ENCODE results near the gene PDE7B.

The PDE7B gene

DNA sequence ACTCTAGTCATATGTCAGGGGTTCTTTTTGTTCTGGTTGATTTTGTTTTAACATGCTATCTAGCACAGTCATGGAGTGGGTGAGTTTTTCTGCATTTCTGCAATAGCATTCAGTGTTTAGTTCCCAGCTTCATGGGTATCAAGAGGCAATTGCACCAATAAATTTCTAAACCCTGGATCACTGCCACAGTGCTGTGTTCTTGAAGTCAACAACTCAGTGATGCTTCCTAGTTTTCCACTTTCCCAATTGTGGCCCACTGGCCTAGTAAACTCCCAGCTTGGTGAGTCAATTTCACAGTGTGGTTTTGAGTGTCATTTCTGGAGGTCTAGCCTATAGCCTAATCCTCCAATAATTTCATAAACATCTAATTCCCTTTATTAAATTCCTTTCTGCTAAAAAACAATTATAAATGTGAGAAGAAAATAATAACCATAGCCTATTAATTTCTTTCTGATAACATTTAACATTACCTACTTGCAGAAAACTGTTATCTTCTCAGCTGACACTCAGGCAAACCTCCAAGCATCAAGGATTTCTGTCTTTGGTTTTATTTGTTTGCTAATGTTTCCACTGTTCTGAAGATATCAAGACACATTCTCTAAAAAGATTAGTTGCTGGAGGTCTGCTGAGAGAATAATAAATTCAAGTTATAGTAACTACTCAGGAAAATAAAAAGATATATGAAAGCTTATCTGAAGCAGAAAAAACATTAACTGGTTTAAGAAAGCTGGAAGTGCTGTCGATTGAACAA, 89.9 kb downstream of the PDE7B start:
- H3K14ac ChIP-seq (ENCODE audit: low read length) = no peak overlapping the region
- no peak overlapping the region for H3K27ac ChIP-seq (ENCODE audit: low read depth, low read length)
- no peaks in the 10 kb centered on the region for H3K9me3 ChIP-seq (ENCODE audit: insufficient read depth, low read depth, low read length)
- no peak overlapping the region for H3K9ac ChIP-seq (ENCODE audit: low read length)
- H3K4ac ChIP-seq (ENCODE audit: low read depth, low read length) = no peak overlapping the region
- no peak overlapping the region for H2BK120ac ChIP-seq (ENCODE audit: insufficient read depth, low read length, poor library complexity)
- no CpG with 5 or more reads among the region's 1 CpG for WGBS (ENCODE audit: extremely low coverage, insufficient coverage, insufficient read length)
- no peak overlapping the region for H2AK5ac ChIP-seq (ENCODE audit: low read length)
- no peak overlapping the region for H4K12ac ChIP-seq (ENCODE audit: low read depth, low read length)
- no peak overlapping the region for H3K23ac ChIP-seq (ENCODE audit: low read length)
- no peak overlapping the region for H2AFZ ChIP-seq (ENCODE audit: insufficient read depth, low read length, poor library complexity)
- peaks cover 0 to 4% of the 10 kb centered on the region in 2 experiments for H3K4me1 ChIP-seq (ENCODE audit: control insufficient read depth in 1 of 2, insufficient read depth in 2 of 2, low read length in 2 of 2)
- no peak overlapping the region for H4K91ac ChIP-seq (ENCODE audit: low read depth, low read length)
- H3K79me2 ChIP-seq (ENCODE audit: control insufficient read depth, insufficient read depth, low read length, poor library complexity) = no peaks in the 10 kb centered on the region
- no peaks in the 10 kb centered on the region for H3K36me3 ChIP-seq (ENCODE audit: control insufficient read depth in 1 of 2, insufficient read depth in 2 of 2, low read length in 2 of 2)
- no peak for DNase-seq
- H4K8ac ChIP-seq (ENCODE audit: low read depth, low read length) = no peak overlapping the region
- H3K79me1 ChIP-seq (ENCODE audit: low read length) = no peaks in the 10 kb centered on the region
- no peak overlapping the region for H3K4me2 ChIP-seq (ENCODE audit: low read length)
- no peak overlapping the region for H3K4me3 ChIP-seq (ENCODE audit: low read depth, low read length)
- no peak overlapping the region for H3K18ac ChIP-seq (ENCODE audit: low read length)
- H2BK12ac ChIP-seq (ENCODE audit: low read length) = no peak overlapping the region
- H2BK5ac ChIP-seq (ENCODE audit: low read depth, low read length, poor library complexity) = no peak overlapping the region
- H3K27me3 ChIP-seq (ENCODE audit: insufficient read depth, low read length) = no peaks in the 10 kb centered on the region

- H3K79me2 ChIP-seq (ENCODE audit: control insufficient read depth, insufficient read depth, low read length, poor library complexity) = no peaks in the 10 kb centered on the region
- no peak overlapping the region for H4K91ac ChIP-seq (ENCODE audit: low read depth, low read length)
- H4K12ac ChIP-seq (ENCODE audit: low read depth, low read length) = no peak overlapping the region
- no peak overlapping the region for H2AK5ac ChIP-seq (ENCODE audit: low read length)
- no peak overlapping the region for H3K27ac ChIP-seq (ENCODE audit: low read depth, low read length)
- no peak overlapping the region for H2BK5ac ChIP-seq (ENCODE audit: low read depth, low read length, poor library complexity)
- H3K9ac ChIP-seq (ENCODE audit: low read length) = no peak overlapping the region
- H3K23ac ChIP-seq (ENCODE audit: low read length) = no peak overlapping the region
- H2BK12ac ChIP-seq (ENCODE audit: low read length) = no peak overlapping the region
- no peak overlapping the region for H3K14ac ChIP-seq (ENCODE audit: low read length)
- H3K36me3 ChIP-seq (ENCODE audit: control insufficient read depth in 1 of 2, insufficient read depth in 2 of 2, low read length in 2 of 2) = no peaks in the 10 kb centered on the region
- no CpG with 5 or more reads among the region's 6 CpGs for WGBS (ENCODE audit: extremely low coverage, insufficient coverage, insufficient read length)
- no peaks in the 10 kb centered on the region for H3K4me1 ChIP-seq (ENCODE audit: control insufficient read depth in 1 of 2, insufficient read depth in 2 of 2, low read length in 2 of 2)
- H3K4ac ChIP-seq (ENCODE audit: low read depth, low read length) = no peak overlapping the region
- no peak overlapping the region for H3K4me2 ChIP-seq (ENCODE audit: low read length)
- no peak overlapping the region for H3K4me3 ChIP-seq (ENCODE audit: low read depth, low read length)
- H3K18ac ChIP-seq (ENCODE audit: low read length) = no peak overlapping the region
- no peak overlapping the region for H2AFZ ChIP-seq (ENCODE audit: insufficient read depth, low read length, poor library complexity)
- no peaks in the 10 kb centered on the region for H3K27me3 ChIP-seq (ENCODE audit: insufficient read depth, low read length)
- no peak overlapping the region for H2BK120ac ChIP-seq (ENCODE audit: insufficient read depth, low read length, poor library complexity)
- no peaks in the 10 kb centered on the region for H3K9me3 ChIP-seq (ENCODE audit: insufficient read depth, low read depth, low read length)
- no peak overlapping the region for H4K8ac ChIP-seq (ENCODE audit: low read depth, low read length)
- DNase-seq = no peak
- H3K79me1 ChIP-seq (ENCODE audit: low read length) = no peaks in the 10 kb centered on the region
Observed at GRCh38 chr6:135944120-135944519, 92.6 kb downstream of the PDE7B start.

DNA sequence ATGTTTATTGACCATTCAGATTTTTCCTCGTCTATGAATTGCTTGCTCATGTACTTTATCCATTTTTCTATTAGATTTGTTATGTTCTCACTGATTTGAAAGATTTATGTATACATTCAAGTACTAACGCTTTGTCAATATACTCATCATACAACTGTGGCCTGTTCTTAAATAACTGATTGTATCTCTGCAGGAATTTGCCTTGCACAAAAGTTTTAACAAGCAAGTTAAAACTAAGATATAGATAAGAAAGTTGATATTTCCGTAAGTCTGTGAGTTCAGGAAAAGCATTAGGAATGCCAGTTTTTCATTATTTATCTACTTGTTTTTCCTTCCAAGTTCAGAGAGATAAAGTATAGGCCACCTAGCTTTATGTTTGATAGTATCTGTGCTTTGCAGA, 95.2 kb downstream of the PDE7B start:
- no peak overlapping the region for H4K8ac ChIP-seq (ENCODE audit: low read depth, low read length)
- H2BK120ac ChIP-seq (ENCODE audit: insufficient read depth, low read length, poor library complexity) = no peak overlapping the region
- H3K4me1 ChIP-seq (ENCODE audit: control insufficient read depth in 1 of 2, insufficient read depth in 2 of 2, low read length in 2 of 2) = no peaks in the 10 kb centered on the region
- no peak overlapping the region for H2AFZ ChIP-seq (ENCODE audit: insufficient read depth, low read length, poor library complexity)
- WGBS (ENCODE audit: extremely low coverage, insufficient coverage, insufficient read length) = no CpG with 5 or more reads among the region's 3 CpGs
- no peak overlapping the region for H3K4me2 ChIP-seq (ENCODE audit: low read length)
- H2BK12ac ChIP-seq (ENCODE audit: low read length) = no peak overlapping the region
- no peak overlapping the region for H4K12ac ChIP-seq (ENCODE audit: low read depth, low read length)
- H4K91ac ChIP-seq (ENCODE audit: low read depth, low read length) = no peak overlapping the region
- no peak overlapping the region for H3K4ac ChIP-seq (ENCODE audit: low read depth, low read length)
- no peak overlapping the region for H3K23ac ChIP-seq (ENCODE audit: low read length)
- H3K27me3 ChIP-seq (ENCODE audit: insufficient read depth, low read length) = no peaks in the 10 kb centered on the region
- H3K36me3 ChIP-seq (ENCODE audit: control insufficient read depth in 1 of 2, insufficient read depth in 2 of 2, low read length in 2 of 2) = no peaks in the 10 kb centered on the region
- no peak overlapping the region for H3K9ac ChIP-seq (ENCODE audit: low read length)
- DNase-seq = peak in 1 of 2 donors; percentile 72
- H3K79me1 ChIP-seq (ENCODE audit: low read length) = no peaks in the 10 kb centered on the region
- no peak overlapping the region for H3K4me3 ChIP-seq (ENCODE audit: low read depth, low read length)
- H3K18ac ChIP-seq (ENCODE audit: low read length) = no peak overlapping the region
- no peaks in the 10 kb centered on the region for H3K79me2 ChIP-seq (ENCODE audit: control insufficient read depth, insufficient read depth, low read length, poor library complexity)
- H2BK5ac ChIP-seq (ENCODE audit: low read depth, low read length, poor library complexity) = no peak overlapping the region
- H3K14ac ChIP-seq (ENCODE audit: low read length) = no peak overlapping the region
- no peak overlapping the region for H3K27ac ChIP-seq (ENCODE audit: low read depth, low read length)
- no peak overlapping the region for H2AK5ac ChIP-seq (ENCODE audit: low read length)
- H3K9me3 ChIP-seq (ENCODE audit: insufficient read depth, low read depth, low read length) = no peaks in the 10 kb centered on the region

DNA sequence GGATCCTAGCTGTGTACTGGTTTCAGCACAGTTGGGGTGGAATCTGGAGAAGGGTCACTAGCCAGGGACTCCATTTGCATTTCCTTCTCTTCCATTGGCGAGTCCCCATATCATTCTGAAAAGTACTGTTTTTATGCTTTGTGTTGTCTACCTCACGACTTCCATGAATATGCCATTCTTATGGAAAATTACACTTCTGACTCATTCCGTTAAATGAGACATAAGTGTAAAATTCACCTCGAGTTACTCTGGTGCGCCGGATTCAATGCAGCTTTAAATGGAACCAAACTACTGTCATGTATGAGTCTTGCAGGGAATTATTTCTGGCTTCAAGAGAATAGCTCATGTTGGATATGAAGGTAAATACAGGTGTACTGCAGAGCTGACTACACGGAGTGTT, 99.2 kb downstream of the PDE7B start:
- no peak overlapping the region for H3K4me3 ChIP-seq (ENCODE audit: low read depth, low read length)
- H4K91ac ChIP-seq (ENCODE audit: low read depth, low read length) = no peak overlapping the region
- no peak overlapping the region for H3K27ac ChIP-seq (ENCODE audit: low read depth, low read length)
- WGBS (ENCODE audit: extremely low coverage, insufficient coverage, insufficient read length) = no CpG with 5 or more reads among the region's 7 CpGs
- no peak overlapping the region for H3K4me2 ChIP-seq (ENCODE audit: low read length)
- no peak overlapping the region for H3K14ac ChIP-seq (ENCODE audit: low read length)
- no peaks in the 10 kb centered on the region for H3K79me2 ChIP-seq (ENCODE audit: control insufficient read depth, insufficient read depth, low read length, poor library complexity)
- H3K36me3 ChIP-seq (ENCODE audit: control insufficient read depth in 1 of 2, insufficient read depth in 2 of 2, low read length in 2 of 2) = no peaks in the 10 kb centered on the region
- H3K4ac ChIP-seq (ENCODE audit: low read depth, low read length) = no peak overlapping the region
- H2BK12ac ChIP-seq (ENCODE audit: low read length) = no peak overlapping the region
- no peaks in the 10 kb centered on the region for H3K9me3 ChIP-seq (ENCODE audit: insufficient read depth, low read depth, low read length)
- H3K27me3 ChIP-seq (ENCODE audit: insufficient read depth, low read length) = no peaks in the 10 kb centered on the region
- H4K12ac ChIP-seq (ENCODE audit: low read depth, low read length) = no peak overlapping the region
- H2BK5ac ChIP-seq (ENCODE audit: low read depth, low read length, poor library complexity) = no peak overlapping the region
- no peak overlapping the region for H3K18ac ChIP-seq (ENCODE audit: low read length)
- H3K9ac ChIP-seq (ENCODE audit: low read length) = no peak overlapping the region
- H2AK5ac ChIP-seq (ENCODE audit: low read length) = no peak overlapping the region
- no peaks in the 10 kb centered on the region for H3K4me1 ChIP-seq (ENCODE audit: control insufficient read depth in 1 of 2, insufficient read depth in 2 of 2, low read length in 2 of 2)
- no peak overlapping the region for H2BK120ac ChIP-seq (ENCODE audit: insufficient read depth, low read length, poor library complexity)
- no peak overlapping the region for H2AFZ ChIP-seq (ENCODE audit: insufficient read depth, low read length, poor library complexity)
- H4K8ac ChIP-seq (ENCODE audit: low read depth, low read length) = no peak overlapping the region
- H3K23ac ChIP-seq (ENCODE audit: low read length) = no peak overlapping the region
- no peaks in the 10 kb centered on the region for H3K79me1 ChIP-seq (ENCODE audit: low read length)
- DNase-seq = peak in 1 of 2 donors; percentile 4
